GM18861 (cell line): ENCODE results near the gene MAP3K20.
"Not testable (repeated sequence)": the region's sequence is repeated elsewhere in the genome, so short reads cannot be mapped to it uniquely, and the experiment has no call there.

Experiments used
- ATAC-seq: cut with Tn5 transposase; IDR thresholded peaks from one replicate; pipeline ENCODE4 v1.9.1; 2021; ENCODE audit not compliant: unreplicated experiment

MAP3K20 gene

DNA sequence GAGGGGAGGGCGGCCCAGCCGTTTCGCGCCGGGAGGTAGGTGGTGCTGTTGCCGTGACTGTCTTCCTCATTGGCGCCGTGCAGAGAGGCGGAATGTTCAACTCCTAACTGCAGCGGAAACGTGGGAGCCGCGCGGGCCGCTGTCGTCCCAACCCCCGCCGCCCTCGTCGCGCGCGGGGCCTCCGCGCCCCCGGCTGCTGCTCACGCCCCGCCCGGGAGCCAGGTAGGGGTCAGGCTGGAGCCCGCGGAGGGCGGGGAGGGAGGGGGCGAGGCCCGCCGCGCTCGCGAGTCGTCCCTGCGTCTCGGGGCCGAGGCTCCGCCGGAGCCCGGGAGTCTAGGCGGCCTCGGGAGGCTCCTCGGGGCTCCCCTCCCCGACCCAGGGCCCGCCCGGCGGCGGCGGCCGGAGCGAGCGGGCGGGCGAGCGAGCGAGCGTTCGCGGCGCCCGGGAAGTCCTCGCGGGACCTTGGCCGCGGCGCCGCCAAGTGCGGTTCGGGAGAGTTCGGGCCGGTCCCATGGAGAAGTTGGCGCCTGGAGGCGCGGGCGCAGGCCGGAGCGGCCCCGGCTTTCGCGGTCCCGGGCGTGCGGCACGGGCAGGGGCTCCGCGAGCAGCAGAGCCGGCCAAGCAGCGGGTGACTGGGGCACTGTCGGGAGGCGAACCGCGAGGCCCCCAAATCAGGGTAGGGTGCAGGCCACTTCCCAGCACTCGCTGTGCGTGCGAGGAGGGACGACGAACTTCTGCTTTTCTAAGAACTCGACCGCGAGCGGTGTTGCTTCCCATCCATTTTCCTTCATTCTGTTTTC is at the start of gene MAP3K20:
TSS of gene MAP3K20 (plus strand) at position 66 of the 800 bp plus-strand sequence. CDS start 15,186 bp downstream, outside the sequence.
- ATAC-seq: peak; percentile 43

DNA sequence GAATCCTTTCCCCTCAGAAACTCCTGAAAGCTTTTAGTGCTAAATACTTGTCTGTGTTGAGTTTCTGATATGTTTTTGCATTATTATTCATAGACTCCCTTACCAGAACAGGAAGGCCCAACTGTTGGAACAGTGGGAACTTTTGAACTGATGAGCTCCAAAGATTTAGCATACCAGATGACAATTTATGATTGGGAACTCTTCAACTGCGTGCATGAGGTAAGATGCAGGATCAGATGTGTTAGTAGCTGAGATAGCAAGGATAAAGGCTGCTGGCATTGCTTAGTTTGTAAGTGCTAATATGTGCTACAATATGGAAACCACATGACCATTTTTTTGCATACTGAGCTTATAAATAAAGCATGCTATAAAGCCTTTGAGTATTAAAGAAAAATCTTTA is 49.2 kb upstream of the MAP3K20 start:
- no peak for ATAC-seq

DNA sequence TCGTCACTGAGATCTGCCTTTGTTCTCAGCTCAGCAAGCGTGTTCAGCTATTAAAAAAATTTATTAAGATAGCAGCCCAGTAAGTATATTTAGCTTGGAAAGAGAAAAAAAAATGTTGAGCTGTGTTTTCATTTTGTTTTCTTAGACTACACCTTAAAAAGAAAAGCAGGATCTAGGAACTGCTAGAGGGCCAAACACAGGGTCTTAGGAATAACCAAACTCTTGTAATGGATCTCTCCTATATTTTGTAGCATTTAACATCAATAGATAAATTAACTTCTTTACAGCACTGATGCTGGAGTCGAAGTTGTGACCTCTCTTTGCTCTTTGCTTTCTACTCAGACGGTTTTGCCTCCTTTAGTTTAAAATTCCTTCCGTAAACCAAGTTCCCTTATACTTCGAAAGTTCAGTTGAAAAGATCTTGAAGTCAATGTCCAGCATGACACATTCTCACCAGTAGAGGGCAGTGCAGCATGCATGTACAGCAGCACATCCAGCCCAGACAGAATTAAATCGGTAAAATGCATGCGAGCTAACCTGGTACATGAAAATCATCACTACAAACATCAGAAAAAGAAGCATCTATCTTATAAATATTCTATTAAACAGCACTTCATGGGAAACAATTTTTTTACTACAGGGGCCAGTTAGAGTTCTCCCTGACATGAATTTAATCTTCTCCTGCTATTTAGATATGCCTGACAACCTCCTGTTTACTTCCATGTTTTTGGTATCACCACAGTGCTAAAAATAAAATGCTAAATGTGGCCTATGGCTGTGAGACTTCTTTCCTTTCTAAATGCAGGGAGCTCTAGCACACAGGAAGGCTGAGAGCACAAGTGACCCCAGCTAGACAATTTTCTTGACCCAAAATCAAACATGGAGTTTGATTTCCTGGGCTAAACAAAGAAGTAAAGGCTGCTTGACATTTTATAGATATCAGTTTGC is 48.2 kb upstream of the MAP3K20 start:
- no peak for ATAC-seq

DNA sequence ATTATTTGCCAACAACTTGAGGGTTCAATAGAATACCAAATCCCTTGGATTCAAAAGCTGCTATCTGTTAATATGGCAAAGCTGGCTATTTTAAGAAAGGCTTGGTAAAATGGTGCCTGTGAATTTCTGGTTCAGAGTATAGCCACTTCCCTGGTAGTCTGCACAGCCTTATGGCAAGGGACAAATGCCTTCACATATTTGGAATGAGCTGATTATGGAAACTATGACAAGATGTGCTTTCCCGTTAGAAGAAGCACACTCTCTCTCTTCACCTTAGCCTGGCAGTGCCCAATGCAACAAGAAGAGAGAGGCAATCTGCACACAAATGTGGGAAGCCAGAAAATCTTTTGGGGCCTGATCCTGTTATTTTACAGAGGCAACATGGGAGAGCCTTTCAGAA is 47.5 kb upstream of the MAP3K20 start:
- no peak for ATAC-seq

DNA sequence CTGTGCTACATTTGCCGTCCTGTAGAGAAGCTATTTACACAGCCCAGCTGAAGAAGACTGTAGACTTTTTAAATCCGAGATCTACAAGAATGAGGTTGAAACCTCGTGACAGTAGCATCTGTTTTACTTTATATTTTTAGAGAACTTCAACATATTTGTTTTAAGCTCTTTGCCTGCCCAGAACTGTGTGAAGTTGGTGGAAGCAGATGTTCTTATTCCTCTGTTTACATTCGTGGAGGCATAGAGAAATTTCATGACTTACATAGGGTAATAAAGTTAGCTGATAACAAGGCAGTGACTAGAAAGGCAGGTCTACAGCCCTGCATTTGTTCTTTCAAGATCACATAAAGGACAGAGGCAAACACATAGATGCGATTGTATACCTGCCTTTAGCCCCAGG is 47.0 kb upstream of the MAP3K20 start:
- no peak for ATAC-seq

DNA sequence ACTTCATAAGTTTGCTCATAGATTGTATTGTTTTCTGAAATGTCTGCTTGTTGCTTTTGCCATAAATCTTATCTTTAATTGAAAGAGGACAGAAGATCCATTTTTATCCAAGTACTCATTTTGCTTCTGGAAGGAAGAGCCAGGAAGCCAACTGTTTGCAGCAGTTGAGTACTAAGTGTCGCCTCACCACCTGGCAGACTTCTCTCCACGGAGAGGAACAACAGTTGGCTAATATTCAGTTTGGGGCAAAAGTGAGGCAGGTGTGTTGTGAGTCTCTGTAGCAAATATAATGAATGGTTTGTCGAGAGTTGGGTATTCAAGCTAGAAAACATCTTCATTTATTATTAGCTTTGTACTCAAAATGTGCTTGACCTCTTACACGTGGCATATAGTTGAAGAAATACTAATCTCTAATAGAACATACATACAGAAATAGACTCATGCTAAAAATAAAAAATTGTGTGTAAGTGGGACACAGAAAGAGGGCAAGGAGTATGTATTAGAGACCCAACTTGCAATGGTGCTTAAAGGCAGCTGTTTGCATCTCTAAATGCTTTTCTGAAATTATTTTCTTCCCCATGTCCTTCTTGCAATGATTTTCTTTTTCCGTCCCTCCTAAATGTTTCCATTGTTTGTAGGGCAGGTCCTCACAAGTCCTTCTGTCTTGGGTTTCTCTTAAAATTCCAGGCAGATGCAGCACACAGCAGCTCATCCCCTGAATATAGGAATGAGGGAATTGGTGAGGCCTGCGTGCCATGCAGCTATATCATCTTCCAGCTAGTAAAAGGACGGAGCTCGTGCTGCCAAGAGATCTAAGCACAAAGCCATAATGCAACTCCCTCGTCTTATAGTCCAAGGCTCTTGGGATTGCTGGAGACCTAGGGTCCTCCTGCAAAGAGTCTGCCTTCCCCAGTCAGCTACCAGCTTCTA is 44.8 kb upstream of the MAP3K20 start:
- no peak for ATAC-seq

DNA sequence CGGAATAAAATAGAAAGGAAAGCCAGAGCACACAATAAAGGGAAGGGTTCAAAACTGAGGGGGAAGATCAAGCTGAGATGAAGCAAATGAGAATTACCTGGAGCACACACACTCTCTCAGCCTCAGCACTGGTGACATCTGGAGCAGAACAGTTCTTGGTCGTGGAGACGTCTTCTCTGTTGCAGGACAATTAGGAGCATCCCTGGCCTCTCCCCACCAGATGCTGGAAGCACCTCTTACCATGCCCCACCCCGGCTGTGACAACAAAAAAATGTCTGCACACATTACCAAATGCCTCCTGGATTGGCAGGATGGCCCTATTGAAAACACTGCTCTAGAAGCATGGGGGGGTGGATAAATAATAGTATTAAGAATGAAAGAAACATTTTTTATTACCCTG is 43.6 kb upstream of the MAP3K20 start:
- no peak for ATAC-seq

DNA sequence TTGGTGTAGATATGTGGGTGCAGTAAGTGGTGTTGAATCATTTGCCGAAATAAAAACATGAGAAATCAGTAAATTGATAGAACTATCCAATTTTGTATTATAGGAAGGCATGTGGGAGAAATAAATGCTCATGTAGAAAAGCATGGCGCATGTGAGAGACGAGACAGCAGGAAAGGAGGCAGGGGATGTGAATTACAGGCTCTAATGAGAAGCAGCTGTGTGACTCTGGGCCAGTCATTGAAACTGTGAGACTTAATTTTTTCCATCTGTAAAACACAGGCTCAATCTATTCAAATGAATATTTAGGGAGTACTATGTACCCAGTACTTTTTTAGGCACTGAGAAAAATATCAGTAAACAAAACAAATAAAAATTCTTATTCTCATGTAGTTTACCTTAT is 42.6 kb upstream of the MAP3K20 start:
- ATAC-seq: no peak

DNA sequence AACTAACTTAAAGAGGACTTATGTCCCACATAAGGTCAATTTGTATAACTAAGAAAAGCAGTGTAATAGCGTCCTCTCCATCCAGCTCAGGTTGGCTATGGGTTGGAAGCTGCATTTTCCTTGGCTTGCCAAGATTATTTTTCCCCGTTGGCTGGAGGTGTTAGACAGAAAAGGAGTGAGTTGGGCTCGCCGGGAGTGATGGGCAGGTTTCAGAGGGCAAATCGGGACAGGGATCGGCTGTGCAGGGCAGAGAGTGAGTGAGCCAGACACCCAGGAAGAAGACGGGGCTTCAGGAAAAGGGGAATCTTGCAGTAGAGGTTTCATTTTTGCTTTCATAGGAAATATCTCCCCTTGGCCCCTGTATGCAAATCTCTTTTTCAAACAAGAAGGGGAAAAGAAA is 41.5 kb upstream of the MAP3K20 start:
- no peak for ATAC-seq

DNA sequence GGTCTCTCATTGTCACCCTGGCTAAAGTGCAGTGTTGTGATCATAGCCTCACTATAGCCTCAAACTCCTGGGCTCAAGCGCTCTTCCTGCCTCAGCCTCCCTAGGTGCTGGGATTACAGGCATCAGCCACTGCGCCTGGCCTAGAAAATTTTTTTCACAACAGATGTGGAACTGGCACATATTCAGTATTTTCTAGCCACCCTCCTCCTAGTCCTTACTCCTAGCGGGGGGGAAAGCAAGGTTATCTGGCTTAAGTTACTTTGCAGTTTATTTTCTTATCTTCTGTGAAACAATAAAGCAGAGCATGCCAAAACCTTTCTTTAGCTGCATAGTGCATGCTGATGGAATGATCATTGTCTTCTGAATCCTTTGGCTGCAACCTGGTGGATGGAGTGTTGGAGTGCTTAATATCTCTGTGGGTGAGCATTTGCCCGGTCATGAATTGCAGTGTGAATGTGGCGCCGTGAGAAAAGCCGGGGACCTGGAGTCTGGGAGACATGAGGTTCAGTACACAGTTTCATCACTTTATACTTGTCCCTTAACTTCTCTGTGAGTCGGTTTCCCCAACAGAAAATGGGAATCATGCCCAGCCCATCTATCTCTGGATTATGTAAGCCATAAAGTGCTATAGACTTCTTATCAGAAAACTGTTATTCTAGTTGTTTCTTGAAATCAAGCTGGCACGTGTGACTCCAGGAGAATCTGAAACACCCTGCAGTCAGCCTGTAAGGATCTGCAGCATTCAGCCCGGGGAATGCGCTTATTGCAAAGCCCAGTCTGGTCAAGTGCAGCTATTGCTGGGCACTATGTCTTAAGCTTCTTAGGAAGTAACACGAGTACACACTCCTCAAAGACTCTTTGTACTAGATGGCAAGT is 38.2 kb upstream of the MAP3K20 start:
- ATAC-seq: no peak

DNA sequence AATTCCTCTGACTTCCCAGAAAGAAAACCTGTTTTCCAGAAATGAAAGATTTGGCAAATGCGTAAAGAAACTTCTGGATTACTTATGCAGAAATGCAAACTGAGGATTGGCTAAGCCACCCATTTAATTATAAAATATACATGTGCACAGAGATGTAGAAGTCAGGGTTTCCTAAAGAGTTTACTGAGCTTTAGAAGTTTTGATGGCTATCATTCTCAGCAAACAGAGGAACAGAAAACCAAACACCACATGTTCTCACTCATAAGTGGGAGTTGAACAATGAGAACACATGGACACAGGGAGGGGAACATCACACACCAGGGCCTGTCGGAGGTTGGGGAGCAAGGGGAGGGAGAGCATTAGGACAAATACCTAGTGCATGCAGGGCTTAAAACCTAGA is 37.4 kb upstream of the MAP3K20 start:
- not testable (repeated sequence) for ATAC-seq

DNA sequence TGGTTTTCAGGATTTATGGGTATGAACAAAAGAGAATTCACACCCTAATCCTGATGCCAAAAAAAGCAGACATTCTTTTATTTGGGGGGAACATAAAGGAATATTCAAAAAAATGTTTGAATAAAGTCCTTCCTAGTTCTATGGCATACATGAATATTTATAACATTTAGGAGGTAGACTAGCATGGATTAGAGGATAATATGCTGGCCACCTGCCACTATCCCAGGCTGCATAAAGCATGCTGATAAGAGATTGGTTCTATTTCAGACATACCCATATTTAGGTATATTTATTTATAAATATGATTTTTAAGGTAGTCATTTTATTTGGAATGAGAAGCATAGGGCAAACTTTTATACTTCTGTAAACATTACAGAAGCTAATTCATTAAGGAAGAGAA is 34.9 kb upstream of the MAP3K20 start:
- no peak for ATAC-seq

DNA sequence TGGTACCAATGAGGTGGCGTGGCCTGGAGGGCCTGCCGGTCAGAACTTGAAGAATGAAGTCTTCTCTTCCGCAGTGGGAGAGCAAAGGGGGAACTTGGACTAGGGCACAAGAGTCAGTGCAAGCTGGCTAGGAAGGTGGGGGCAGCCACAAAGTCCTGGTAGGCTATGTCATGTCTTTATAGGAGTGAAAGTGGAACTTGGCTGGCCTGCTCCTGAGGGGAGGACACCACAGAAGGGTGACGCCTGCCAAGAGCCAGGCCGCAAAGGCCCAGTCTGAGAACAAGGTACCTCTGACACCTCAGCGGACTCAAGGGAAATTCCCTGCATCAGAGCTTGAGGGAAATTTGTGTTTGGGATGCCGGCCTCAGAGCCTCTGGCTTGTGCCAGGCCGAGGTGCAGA is 32.2 kb upstream of the MAP3K20 start:
- no peak for ATAC-seq

DNA sequence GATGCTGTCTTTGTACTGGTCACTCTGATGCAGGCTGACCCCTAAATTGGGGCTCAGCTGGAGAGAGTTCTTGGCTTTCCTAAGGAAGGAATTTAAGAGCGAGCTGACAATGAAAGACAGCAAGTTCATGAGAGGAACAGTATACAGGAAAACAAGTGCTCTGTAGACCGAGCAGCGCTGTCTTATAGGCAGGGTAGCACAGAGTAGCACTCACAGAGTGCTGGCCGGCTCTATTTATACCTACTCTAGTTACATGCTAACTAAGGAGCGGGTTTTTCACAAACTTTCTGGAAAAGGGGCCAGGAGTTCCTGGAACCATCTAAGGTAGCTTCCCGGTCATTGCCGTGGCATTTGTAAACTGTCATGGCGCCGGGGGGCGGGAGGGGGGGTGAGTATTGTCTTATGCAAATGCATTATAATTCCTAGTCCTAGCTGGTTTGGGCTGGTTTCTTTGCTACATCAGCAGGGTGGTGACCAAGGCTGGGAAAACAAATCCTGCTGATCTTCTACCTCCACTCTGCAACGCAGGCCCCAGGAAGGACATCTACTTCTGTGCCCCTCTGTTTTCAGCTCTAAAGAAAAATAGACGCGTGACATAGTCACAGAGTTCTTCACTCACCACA is 31.6 kb upstream of the MAP3K20 start:
- no peak for ATAC-seq

DNA sequence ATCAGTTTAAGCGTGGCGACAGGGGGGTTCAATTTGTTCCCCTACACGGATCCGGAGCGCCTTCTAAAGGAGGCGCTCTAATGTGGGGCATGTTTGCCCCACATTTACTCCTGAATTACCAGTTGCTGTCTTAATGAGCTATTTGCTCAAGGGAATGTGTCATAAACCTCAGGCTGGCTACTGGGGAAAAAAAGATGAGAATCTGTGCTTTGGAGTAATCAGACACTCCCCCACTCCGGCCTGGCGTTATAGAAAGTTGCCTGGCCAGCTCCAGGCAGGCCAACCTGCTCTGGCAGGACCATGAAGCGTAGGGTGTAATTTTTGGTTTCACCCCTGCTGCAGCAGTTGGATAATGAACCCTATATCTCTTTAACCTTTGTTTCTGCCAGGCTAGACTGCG is 31.0 kb upstream of the MAP3K20 start:
- ATAC-seq: no peak

DNA sequence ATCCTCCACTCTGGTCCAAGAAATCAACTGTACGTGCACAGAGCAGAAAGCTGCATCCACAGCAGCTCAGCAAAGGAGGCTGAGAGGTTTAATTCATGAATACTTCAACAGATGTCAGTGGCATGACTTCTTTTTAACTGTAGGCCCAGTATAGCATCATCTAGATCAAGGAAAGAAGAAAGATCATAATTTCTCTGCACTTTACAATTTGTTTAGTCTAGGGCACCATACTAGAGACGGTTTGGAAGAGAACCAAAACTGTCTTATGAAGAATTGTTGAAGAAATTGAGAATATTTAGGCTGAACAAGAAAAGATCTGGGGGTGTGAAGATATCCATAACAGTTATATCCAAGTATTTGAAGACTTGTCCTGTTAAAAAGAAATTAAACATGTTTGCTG is 30.5 kb upstream of the MAP3K20 start:
- no peak for ATAC-seq

DNA sequence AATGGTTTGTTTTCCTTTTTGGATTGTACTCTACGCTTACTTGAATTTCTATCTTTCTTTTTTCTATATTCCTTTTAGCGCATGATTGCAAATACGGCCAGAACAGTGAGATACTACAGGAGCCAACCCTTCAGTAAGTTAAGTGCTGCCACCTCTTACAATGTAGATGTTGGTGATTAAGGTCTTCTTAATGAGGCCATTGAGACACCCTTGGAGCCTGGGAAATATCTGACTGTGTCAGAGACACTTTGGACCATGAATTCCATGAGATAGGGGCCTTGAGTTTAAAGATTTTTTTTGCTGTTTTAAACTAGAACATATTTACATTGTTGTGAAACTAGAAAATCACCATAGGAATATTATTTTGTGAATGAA is 27.1 kb upstream of the MAP3K20 start:
- no peak for ATAC-seq

DNA sequence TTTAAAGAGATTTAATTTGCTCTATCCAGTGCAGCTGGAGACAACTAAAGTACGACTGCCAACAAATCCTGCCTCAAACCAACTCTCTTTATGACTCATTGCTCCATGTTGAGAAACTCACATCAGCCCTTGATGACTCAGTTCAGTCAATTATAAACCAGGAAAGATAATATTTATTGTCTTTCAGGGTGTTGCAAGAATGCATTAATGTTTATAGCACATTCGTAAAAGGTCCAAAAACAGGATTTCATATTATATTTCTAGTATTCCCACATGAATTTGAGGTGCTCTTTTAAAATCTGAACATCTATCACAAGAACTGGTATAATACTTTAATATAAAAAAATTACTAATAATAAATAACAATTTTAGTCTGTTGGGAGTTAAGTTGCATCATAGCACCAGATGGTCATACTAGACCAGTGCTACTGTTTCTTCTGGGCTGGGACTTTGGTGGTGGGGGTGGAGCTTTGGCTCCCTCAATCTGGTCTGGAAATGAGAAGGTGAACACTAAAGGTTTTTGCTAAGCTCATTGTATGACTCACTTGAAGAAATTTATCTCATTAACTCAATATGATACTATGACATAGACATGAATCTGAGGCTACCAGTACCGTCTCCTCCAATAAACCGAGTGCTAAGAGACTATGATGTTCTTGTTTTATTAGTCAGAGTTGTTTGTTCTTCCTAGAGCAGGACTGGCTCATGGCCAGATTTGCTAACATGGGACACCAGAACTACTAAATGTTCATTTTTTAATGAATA is 26.6 kb upstream of the MAP3K20 start:
- peak; percentile 88 for ATAC-seq

DNA sequence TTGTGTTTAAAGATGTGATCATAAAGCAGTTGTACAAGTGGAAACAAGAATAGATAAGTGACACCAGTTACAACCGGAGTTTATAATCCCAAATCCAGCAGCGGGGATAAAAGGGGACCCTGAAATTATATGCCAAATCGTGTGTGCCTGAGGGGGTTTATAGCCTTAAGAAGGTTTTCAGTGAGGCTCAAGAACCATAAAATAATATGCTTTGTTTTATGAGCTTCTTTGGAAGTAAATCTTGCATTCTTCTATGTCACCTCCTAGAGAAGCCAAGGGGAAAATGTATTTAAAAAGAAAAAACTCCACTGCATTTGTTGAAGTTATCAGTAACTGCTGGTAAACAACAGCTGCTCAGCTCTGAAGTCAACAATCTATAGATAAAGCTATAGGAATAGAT is 25.8 kb upstream of the MAP3K20 start:
- ATAC-seq: no peak
